ENCODE results near the gene THAP7.
"Not testable (repeated sequence)": the region's sequence is repeated elsewhere in the genome, so short reads cannot be mapped to it uniquely, and the experiment has no call there.

- TF ChIP-seq EZH2 (IDR thresholded peaks at IDR 0.05; ENCODE audit: borderline replicate concordance, low read length) = not testable (repeated sequence)
- TF ChIP-seq, protein P1, sequence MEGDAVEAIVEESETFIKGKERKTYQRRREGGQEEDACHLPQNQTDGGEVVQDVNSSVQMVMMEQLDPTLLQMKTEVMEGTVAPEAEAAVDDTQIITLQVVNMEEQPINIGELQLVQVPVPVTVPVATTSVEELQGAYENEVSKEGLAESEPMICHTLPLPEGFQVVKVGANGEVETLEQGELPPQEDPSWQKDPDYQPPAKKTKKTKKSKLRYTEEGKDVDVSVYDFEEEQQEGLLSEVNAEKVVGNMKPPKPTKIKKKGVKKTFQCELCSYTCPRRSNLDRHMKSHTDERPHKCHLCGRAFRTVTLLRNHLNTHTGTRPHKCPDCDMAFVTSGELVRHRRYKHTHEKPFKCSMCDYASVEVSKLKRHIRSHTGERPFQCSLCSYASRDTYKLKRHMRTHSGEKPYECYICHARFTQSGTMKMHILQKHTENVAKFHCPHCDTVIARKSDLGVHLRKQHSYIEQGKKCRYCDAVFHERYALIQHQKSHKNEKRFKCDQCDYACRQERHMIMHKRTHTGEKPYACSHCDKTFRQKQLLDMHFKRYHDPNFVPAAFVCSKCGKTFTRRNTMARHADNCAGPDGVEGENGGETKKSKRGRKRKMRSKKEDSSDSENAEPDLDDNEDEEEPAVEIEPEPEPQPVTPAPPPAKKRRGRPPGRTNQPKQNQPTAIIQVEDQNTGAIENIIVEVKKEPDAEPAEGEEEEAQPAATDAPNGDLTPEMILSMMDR (IDR thresholded peaks at IDR 0.05; ENCODE audit: low read length) = not testable (repeated sequence)
Measured at GRCh38 chr22:21009208-21009607, 7.3 kb upstream of the THAP7 start.
